Stomach (tissue), 4 donors: ENCODE results near the gene ZNF883.

Experiments used
- CTCF ChIP-seq, 7 experiments: fragments of 450-650 bp in 4 of 7; fragments of 200-600 bp in 3 of 7; sonication (generic) in 3 of 7; IDR thresholded peaks; one replicate each; pipeline ENCODE4 v1.5.1; 2016 to 2019; ENCODE audit warnings: antibody characterized with exemption in 7 of 7, control low read depth in 2 of 7, mild to moderate bottlenecking in 1 of 7
- EP300 ChIP-seq: sonication (generic); formaldehyde crosslinking; IDR thresholded peaks from one replicate; pipeline ENCODE4 v1.6.1; 2017; ENCODE audit warnings: antibody characterized with exemption
- POLR2AphosphoS5 ChIP-seq, 3 donors: sonication (generic); formaldehyde crosslinking; IDR thresholded peaks; one replicate each; pipeline ENCODE4 v1.6.1; 2016; ENCODE audit warnings: antibody characterized with exemption in 3 of 3

GRCh38 chr9:112945620-112946208 is 66.3 kb downstream of the ZNF883 start:
- TF ChIP-seq CTCF (IDR thresholded peaks at IDR 0.05) (no peak), EP300 (no peak), POLR2AphosphoS5 (IDR thresholded peaks at IDR 0.05) (no peak)
